ENCODE results near the gene ZNF146.
"Not testable (repeated sequence)": the region's sequence is repeated elsewhere in the genome, so short reads cannot be mapped to it uniquely, and the experiment has no call there.

ZNF146 gene

DNA sequence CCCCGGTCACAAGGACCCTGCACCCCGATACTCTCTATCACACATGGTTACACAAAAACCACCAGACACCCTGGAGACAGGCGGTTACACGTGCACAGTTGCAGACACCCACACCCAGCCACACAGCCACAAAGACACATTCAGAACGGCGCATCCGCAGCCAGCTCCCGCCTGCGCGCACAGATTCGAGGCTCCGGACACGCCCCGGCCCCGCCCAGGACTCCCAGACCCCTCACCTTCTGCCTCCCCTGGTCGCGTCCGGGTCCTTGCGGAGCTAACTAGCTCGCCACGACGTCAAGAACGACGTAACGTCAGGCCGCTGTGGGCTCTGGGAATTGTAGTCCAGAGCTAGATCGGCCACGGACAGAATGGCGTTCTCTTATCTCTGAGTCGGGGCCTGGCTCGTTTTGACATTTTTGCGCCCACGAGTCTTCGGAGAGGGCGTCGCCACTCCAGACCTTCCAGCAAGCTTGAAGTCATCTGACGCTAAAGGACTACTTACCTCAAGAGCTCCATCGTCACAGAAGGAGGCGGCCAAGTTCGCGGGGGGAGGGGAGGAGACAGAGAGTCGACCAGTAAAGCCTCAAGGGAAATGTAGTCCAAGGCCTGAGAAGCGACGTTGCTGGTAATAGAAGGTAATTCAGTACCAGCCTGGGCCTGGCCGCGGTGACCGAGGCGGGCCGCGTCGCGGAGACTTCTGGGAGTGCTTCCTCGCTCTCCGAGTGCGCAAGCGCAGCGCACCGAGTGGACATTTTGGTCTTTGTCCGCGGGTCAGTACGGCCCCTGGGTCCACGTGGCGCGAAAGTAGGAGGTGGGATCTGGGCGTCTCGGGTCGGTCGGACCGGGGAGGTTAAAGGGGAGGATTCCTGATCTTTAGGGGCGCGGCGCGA is at the start of gene ZNF146, which contains the start of gene ZNF565:
Gene ZNF146 (plus strand): TSS at position 721 of the 890 bp plus-strand sequence. CDS start 21,335 bp downstream, outside the sequence.
Gene ZNF565 (minus strand): TSS at position 280 of the 890 bp plus-strand sequence. CDS start 12,680 bp downstream, outside the sequence.
- peak; percentile 90 for DNase-seq (ENCODE audit: low read depth)

DNA sequence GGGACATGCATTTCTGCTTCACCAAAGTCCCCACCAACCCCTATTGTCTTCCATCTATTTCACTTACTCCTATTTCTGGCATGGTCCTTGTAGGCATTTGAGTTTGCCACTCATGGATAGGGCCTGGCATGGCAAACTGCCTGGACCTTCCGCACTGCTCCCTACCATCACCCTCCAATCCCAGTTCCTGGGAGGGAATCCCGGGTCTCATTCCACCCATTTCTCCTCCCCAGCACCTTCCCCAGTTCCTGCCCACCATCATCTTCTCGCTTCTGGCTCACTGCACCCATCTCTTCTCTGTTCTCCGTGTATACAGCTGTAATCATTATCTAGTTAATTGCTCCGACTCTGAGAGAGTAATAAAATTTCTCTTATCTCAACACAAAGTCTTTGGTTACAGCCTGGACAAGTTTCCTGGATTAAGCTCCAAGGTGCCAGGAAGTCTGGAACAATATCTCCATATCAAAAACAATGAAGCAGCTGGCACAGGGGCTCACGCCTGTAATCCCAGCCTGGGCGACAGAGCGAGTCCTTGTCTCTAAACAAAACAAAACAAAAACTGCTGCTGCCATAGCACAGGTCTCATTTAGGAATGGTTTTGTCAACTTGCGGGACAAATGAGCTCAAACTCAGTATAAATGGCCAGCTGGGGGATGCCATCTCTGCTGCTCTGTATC is 45.7 kb upstream of the ZNF146 start:
- no peak for DNase-seq (ENCODE audit: low read depth)

DNA sequence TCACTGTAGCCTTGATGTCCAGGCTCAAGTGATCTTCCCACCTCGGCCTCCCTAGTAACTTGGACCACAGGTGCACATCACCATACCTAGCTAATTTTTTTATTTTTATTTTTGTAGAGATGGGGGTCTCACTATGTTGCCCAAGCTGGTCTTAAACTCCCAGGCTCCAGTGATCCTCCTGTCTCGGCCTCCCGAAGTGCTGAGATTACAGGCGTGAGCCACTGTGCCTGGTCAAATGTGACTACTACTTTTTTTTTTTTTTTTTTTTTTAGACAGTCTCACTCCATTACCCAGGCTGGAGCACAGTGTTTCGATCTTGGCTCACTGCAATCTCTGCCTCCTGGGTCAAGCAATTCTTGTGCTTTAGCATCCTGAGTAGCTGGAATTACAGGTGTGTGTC is 42.1 kb upstream of the ZNF146 start:
- no peak for DNase-seq (ENCODE audit: low read depth)

DNA sequence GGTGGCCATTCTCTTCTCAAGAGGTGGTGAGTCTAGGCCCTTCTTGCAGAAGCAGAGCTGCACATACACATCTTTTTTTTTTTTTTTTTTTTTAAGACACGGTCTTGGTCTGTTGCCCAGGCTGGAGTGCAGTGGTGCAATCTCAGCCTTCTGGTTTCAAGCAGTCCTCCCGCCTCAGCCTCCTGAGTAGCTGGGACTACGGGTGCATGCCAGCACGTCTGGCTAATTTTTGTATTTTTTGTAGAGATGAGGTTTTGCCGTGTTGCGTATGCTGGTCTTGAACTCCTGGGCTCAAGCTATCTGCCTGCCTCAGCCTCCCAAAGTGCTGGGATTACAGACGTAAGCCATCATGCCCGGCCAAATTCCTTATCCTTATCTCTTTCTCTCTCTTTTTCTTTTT is 41.1 kb upstream of the ZNF146 start:
- DNase-seq (ENCODE audit: low read depth) = not testable (repeated sequence)

- DNase-seq (ENCODE audit: low read depth) = not testable (repeated sequence)
These were observed 35.8 kb upstream of the ZNF146 start for GRCh38 chr19:36179077-36179476.

DNA sequence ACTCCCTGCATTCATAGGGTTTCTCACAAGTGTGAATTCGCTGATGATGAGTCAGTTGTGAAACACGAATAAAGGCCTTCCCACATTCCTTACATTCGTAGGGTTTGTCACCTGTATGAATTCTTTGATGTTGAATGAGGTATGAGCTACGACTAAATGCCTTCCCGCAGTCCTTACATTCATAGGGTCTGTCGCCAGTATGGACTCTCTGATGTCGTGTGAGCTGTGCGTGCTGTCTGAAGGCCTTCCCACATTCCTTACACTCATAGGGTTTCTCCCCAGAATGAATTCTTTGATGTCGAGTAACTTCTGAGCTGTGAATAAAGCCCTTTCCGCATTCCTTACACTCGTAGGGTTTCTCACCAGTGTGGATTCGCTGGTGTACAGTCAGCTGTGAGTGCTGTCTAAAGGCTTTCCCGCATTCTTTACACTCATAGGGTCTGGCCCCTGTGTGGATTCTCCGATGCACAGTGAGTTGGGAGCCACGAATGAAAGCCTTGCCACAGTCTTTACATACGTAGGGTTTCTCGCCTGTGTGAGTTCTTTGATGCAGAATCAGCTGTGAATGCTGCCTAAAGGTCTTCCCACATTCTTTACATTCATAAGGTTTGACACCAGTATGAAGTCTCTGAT is 32.2 kb upstream of the ZNF146 start:
- no peak for DNase-seq (ENCODE audit: low read depth)

GRCh38 chr19:36183245-36183628 is 31.7 kb upstream of the ZNF146 start:
- no peak for DNase-seq (ENCODE audit: low read depth)

DNA sequence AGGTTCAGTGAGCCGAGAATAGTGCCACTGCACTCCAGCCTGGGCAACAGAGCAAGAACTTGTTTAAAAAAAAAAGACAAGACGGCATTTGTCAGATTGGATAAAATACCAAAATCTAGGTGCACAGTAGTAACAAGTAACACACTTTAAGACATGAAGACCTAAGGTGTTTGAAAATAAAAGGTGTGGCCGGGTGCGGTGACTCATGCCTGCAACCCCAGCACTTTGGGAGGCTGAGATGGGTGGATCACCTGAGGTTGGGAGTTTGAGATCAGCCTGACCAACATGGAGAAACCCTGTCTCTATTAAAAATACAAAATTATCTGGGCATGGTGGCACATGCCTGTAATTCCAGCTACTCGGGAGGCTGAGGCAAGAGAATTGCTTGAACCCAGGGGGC is 28.2 kb upstream of the ZNF146 start:
- not testable (repeated sequence) for DNase-seq (ENCODE audit: low read depth)

DNA sequence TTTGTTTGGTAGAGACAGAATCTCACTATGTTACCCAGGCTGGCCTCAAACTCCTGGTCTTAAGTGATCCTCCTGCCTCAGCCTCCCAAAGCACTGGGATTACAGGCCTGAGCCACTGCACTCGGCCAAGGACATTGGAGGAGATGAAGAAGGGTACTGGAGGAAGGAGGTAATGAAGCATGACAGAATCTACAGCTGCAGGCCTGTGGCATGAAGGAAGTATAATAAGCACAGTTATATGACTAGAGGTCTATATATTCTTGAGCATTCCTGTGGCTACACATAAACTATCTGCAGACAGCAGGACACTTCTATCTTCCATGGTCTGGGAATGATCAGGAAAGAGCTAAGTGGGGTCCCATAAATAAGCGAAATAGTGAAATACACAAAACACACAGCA is 18.7 kb upstream of the ZNF146 start:
- DNase-seq (ENCODE audit: low read depth) = no peak

- no peak for DNase-seq (ENCODE audit: low read depth)
These were observed 16.8 kb upstream of the ZNF146 start for GRCh38 chr19:36198119-36198518.

DNA sequence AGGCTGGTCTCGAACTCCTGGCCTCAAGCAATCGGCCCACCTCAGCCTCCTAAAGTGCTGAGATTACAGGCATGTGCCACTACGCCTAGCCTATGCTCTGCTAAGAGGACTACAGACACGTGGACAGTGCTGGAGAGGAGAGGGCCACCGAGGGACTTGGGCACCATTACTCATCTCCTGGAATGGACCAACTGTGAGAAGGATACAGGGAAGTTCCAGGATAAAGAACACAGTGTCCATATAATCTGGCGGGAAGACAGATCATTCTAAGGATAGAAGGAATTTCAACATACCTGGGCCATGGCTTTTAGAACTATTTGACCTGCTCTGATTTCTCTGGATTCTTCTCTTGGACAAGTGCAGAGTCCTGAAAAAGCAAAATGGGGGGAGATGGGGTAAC is 13.2 kb upstream of the ZNF146 start:
- no peak for DNase-seq (ENCODE audit: low read depth)

GRCh38 chr19:36203293-36203692 is 11.6 kb upstream of the ZNF146 start:
- DNase-seq (ENCODE audit: low read depth) = no peak

DNA sequence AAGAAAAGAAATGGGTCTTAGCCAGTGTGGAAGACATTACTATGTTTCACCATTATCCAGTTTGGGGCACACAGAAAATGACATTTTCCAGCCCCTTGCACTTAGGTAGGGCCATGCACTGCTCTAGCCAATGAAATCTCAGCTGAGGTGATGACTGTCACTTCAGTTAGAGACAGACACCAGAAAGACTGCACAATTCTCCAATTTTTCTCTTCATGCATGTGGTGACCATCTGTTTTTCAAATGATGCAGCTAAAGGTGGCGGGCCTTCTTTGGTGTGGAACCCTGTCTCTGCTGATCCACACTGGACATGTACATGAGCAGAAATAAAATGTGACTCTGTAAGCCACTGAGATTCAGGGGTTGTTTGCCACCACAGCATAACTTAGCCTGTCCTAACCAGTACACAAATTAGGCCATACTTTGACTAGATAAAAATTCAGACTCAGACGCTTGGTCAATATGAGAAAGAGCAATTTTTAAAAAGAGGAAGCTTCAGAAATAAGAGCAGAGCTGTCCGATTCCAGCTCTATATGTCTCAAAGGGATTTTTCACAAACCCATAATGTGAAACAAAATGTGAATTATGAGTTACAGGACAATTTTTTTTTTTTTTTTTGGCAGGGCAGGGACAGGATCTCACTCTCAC is 7.2 kb upstream of the ZNF146 start:
- no peak for DNase-seq (ENCODE audit: low read depth)

GRCh38 chr19:36209372-36209771 is 5.5 kb upstream of the ZNF146 start:
- no peak for DNase-seq (ENCODE audit: low read depth)

- no peak for DNase-seq (ENCODE audit: low read depth)
These were observed 4.4 kb upstream of the ZNF146 start for GRCh38 chr19:36210497-36210896.

DNA sequence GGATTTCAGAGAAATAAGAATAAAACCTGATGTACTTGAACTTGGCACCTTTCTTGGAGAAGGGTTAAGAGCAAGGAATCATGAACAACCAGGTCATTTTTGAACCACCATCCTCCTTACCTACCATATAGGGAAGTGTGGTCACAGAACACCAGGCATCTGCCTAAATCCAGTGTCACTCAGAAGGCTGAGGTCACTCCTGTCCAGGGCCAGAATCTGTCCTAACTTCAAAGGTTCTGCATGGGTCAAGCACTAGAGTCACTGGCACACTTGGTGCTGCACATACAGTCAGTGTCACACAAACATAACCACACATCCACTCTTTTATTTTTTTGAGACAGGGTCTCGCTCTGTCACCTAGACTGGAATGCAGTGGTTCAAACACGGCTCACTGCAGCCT is 2.0 kb upstream of the ZNF146 start:
- no peak for DNase-seq (ENCODE audit: low read depth)

GRCh38 chr19:36215276-36216123 is 594 bp downstream of the ZNF146 start:
- DNase-seq (ENCODE audit: low read depth) = no peak

- no peak for DNase-seq (ENCODE audit: low read depth)
These were observed 6.6 kb downstream of the ZNF146 start for GRCh38 chr19:36221474-36221873.

DNA sequence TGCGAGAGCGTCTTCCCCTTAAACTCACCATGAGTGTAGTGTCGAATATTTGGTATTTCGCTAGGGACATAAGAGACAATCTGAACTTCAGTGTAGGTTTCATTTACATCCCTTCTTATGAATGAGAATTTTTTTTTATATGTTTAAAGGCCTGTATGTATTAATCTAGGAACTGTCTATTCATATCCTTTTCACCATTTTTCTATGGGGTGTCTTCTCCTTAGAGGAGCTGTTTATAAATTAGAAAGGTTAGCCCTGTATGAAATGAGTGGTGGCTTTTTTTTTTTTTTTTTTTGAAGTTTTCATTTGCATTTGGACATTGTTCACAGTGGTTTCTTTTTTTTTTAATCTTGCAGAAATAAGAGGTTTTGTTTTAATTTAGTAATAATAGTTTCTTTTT is 7.6 kb downstream of the ZNF146 start:
- no peak for DNase-seq (ENCODE audit: low read depth)

GRCh38 chr19:36225219-36225892 is 10.4 kb downstream of the ZNF146 start:
- no peak for DNase-seq (ENCODE audit: low read depth)

DNA sequence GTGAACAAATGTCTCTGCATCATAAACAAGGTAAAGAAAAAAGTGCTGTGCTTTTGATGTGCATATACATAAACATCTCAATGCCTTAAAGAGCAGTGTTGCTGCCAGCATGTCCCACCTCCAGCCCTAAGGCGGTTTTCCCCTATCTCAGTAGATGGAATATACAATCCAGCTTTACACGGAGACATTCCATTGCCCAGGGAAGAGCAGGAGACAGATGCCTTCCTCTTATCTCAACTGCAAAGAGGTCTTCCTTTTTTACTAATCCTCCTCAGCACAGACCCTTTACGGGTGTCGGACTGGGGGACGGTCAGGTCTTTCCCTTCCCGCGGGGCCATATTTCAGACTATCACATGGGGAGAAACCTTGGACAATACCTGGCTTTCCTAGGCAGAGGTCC is 18.7 kb downstream of the ZNF146 start:
- not testable (repeated sequence) for DNase-seq (ENCODE audit: low read depth)

Measured in stimulated activated CD8-positive, alpha-beta memory T cell treated with anti-CD3 and anti-CD28 coated beads, Interleukin-15, amount 100 ng/mL, for 1 hour (primary cell).